ENCODE measurements around the gene NUP62.
"Not testable (repeated sequence)": the region's sequence is repeated elsewhere in the genome, so short reads cannot be mapped to it uniquely, and the experiment has no call there.

Gene NUP62
- total RNA-seq = 24.9 to 168 (median 61.6) reads per million in 9 experiments

DNA sequence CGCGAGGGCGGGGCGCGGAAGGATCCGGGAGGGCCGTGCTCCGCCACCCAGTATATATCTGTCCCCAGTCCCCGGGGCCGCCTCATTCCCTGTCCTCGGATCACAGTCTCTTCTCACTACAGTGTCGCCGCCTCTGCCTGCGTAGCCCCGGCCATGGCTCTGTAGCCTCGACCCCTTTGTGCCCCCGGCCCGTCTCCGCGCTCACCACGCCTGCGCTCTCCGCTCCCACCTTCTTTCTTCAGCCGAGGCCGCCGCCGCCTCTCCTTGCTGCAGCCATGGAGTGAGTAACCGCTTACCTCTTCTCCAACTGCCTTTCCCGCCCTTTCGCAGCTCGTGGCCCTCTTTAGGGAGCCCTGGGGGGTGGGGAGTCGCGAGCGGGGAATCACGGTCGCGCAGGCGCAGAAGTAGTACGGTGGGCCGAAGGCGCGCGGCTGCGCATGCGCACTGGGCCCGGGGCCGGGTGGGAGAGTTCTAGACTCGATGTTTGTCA is at the start of gene NUP62, which contains the start of gene ATF5:
Gene NUP62, minus strand, starts transcription at position 384 of the 490 bp plus-strand sequence. CDS start 19,697 bp downstream, outside the sequence.
Gene ATF5, plus strand, starts transcription at position 85 of the 490 bp plus-strand sequence. CDS start 1,646 bp downstream, outside the sequence.
- H3K27ac Mint-ChIP-seq = peak within 1 kb of the TSS; percentile 94 to 98
- H3K36me3 Mint-ChIP-seq (ENCODE audit: insufficient read depth) = peaks cover 68% of the 10 kb centered on the region
- ATAC-seq (replicated peaks) = peak; percentile 55

GRCh38 chr19:49978324-49978723 is 49.0 kb upstream of the NUP62 start:
- H3K4me1 Mint-ChIP-seq (ENCODE audit: low read depth in 2 of 2) = peaks cover 0 to 1% of the 10 kb centered on the region in 2 donors
- peaks cover 18% of the 10 kb centered on the region for H3K36me3 Mint-ChIP-seq (ENCODE audit: insufficient read depth)
- ATAC-seq (replicated peaks) = no peak
- DNase-seq = no peak
- no peaks in the 10 kb centered on the region for H3K27me3 Mint-ChIP-seq
- no peaks in the 10 kb centered on the region for H3K9me3 Mint-ChIP-seq
- no peak overlapping the region for H3K27ac Mint-ChIP-seq
- H3K4me3 Mint-ChIP-seq = no peak overlapping the region

More for the DNA sequence above, at the start of gene NUP62, which contains the start of gene ATF5:
- peaks cover 55 to 58% of the 10 kb centered on the region in 2 donors for H3K4me1 Mint-ChIP-seq (ENCODE audit: low read depth in 2 of 2)
- DNase-seq = peak; percentile 93 to 94 (median 93)
- H3K9me3 Mint-ChIP-seq = no peaks in the 10 kb centered on the region
- H3K27me3 Mint-ChIP-seq = no peaks in the 10 kb centered on the region
- peak within 1 kb of the TSS; percentile 87 to 100 for H3K4me3 Mint-ChIP-seq

- no peak overlapping the region for H3K4me3 Mint-ChIP-seq
- H3K27me3 Mint-ChIP-seq = no peaks in the 10 kb centered on the region
- H3K27ac Mint-ChIP-seq = no peak overlapping the region
- ATAC-seq (replicated peaks) (no peak), DNase-seq (no peak)
- H3K36me3 Mint-ChIP-seq (ENCODE audit: insufficient read depth) = peaks cover 20% of the 10 kb centered on the region
- peaks cover 0 to 4% of the 10 kb centered on the region in 2 donors for H3K4me1 Mint-ChIP-seq (ENCODE audit: low read depth in 2 of 2)
- no peaks in the 10 kb centered on the region for H3K9me3 Mint-ChIP-seq
These were observed 48.6 kb upstream of the NUP62 start for GRCh38 chr19:49977881-49978280.

- Mint-ChIP-seq H3K4me3 (no peak overlapping the region), H3K27ac (peak overlapping the region in 1 of 2 donors; percentile 38), H3K27me3 (no peaks in the 10 kb centered on the region), H3K4me1 (ENCODE audit: low read depth in 2 of 2) (peaks cover 0 to 4% of the 10 kb centered on the region in 2 donors), H3K9me3 (no peaks in the 10 kb centered on the region), H3K36me3 (ENCODE audit: insufficient read depth) (peaks cover 20% of the 10 kb centered on the region)
- DNase-seq (no peak), ATAC-seq (replicated peaks) (no peak)
These were observed 47.8 kb upstream of the NUP62 start for GRCh38 chr19:49977076-49977475.

- Mint-ChIP-seq H3K36me3 (ENCODE audit: insufficient read depth) (peaks cover 16% of the 10 kb centered on the region), H3K4me3 (no peak overlapping the region), H3K9me3 (no peaks in the 10 kb centered on the region), H3K27me3 (no peaks in the 10 kb centered on the region), H3K4me1 (ENCODE audit: low read depth in 2 of 2) (peaks cover 0 to 4% of the 10 kb centered on the region in 2 donors), H3K27ac (peak overlapping the region in 1 of 2 donors; percentile 38)
- ATAC-seq (replicated peaks) = no peak
- no peak for DNase-seq
These were observed 47.2 kb upstream of the NUP62 start for GRCh38 chr19:49976496-49976895.

DNA sequence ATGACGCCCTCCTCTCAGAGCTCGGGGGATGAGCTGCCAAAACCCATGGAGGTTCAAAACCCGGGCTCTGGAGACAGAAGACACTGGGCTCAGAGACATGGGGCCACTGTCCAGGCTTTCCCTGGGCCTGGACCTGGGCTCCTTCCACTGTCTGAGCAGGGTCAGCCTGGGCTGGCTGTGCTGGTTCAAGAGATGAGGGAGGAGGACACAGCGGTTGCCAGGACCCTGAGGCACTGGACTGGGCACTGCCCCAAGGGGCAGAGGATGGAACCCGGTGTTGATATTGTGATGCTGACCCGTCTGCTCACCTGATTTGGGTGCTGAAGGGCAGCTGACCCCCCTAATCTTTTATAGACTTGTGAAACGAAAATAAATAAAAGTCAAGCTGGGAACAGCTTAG is 45.7 kb upstream of the NUP62 start:
- Mint-ChIP-seq H3K4me3 (no peak overlapping the region), H3K4me1 (ENCODE audit: low read depth in 2 of 2) (peaks cover 0 to 4% of the 10 kb centered on the region in 2 donors), H3K9me3 (no peaks in the 10 kb centered on the region), H3K36me3 (ENCODE audit: insufficient read depth) (peaks cover 12% of the 10 kb centered on the region), H3K27ac (peak overlapping the region; percentile 20 to 82), H3K27me3 (no peaks in the 10 kb centered on the region)
- DNase-seq (no peak), ATAC-seq (replicated peaks) (no peak)

DNA sequence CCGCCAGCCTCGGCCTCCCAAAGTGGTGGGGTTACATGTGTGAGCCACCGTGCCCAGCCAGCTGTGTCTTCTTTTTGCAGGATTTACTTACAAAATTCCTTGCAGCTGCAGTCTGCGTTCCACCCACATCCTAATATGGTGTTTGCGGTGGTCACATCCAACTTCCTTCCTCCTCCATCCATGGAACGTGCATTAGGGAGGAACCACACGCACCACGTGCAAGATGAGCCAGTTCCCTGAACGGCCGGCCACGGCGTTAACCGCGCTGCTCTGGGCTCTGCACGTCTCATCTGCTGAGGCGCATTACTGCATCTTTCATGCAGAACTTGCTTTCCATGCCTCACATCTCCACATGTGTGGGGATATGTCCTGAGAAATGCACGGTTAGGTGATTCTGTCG is 44.7 kb upstream of the NUP62 start:
- DNase-seq = no peak
- Mint-ChIP-seq H3K9me3 (no peaks in the 10 kb centered on the region), H3K36me3 (ENCODE audit: insufficient read depth) (peaks cover 8% of the 10 kb centered on the region), H3K27me3 (peaks cover under 1 to 2% of the 10 kb centered on the region in 2 donors), H3K27ac (peak overlapping the region; percentile 7 to 67), H3K4me1 (ENCODE audit: low read depth in 2 of 2) (peaks cover 0 to 4% of the 10 kb centered on the region in 2 donors), H3K4me3 (no peak overlapping the region)
- no peak for ATAC-seq (replicated peaks)

- peaks cover 9% of the 10 kb centered on the region in 2 donors for H3K27me3 Mint-ChIP-seq
- no peaks in the 10 kb centered on the region for H3K9me3 Mint-ChIP-seq
- peak overlapping the region in 1 of 2 donors; percentile 7 for H3K27ac Mint-ChIP-seq
- no peak overlapping the region for H3K4me3 Mint-ChIP-seq
- ATAC-seq (replicated peaks) (no peak), DNase-seq (no peak)
- H3K4me1 Mint-ChIP-seq (ENCODE audit: low read depth in 2 of 2) = peaks cover 0 to 4% of the 10 kb centered on the region in 2 donors
- peaks cover 8% of the 10 kb centered on the region for H3K36me3 Mint-ChIP-seq (ENCODE audit: insufficient read depth)
These were observed 43.5 kb upstream of the NUP62 start for GRCh38 chr19:49972841-49973240.

- Mint-ChIP-seq H3K4me1 (ENCODE audit: low read depth in 2 of 2) (peaks cover 0 to 4% of the 10 kb centered on the region in 2 donors), H3K27me3 (peaks cover 9 to 14% of the 10 kb centered on the region in 2 donors)
These were observed 42.7 kb upstream of the NUP62 start for GRCh38 chr19:49971991-49972411.

GRCh38 chr19:49969355-49969754 is 40.1 kb upstream of the NUP62 start:
- not testable (repeated sequence) for H3K27ac Mint-ChIP-seq; H3K36me3 Mint-ChIP-seq (ENCODE audit: insufficient read depth); H3K4me1 Mint-ChIP-seq (ENCODE audit: low read depth in 2 of 2); ATAC-seq (replicated peaks); H3K9me3 Mint-ChIP-seq; H3K4me3 Mint-ChIP-seq; DNase-seq
- H3K27me3 Mint-ChIP-seq = peaks cover 18 to 20% of the 10 kb centered on the region in 2 donors

More at GRCh38 chr19:49971991-49972411, 42.7 kb upstream of the NUP62 start:
- Mint-ChIP-seq H3K36me3 (ENCODE audit: insufficient read depth) (peaks cover 8% of the 10 kb centered on the region), H3K9me3 (no peaks in the 10 kb centered on the region), H3K27ac (no peak overlapping the region), H3K4me3 (no peak overlapping the region)
- ATAC-seq (replicated peaks) (no peak), DNase-seq (no peak)

DNA sequence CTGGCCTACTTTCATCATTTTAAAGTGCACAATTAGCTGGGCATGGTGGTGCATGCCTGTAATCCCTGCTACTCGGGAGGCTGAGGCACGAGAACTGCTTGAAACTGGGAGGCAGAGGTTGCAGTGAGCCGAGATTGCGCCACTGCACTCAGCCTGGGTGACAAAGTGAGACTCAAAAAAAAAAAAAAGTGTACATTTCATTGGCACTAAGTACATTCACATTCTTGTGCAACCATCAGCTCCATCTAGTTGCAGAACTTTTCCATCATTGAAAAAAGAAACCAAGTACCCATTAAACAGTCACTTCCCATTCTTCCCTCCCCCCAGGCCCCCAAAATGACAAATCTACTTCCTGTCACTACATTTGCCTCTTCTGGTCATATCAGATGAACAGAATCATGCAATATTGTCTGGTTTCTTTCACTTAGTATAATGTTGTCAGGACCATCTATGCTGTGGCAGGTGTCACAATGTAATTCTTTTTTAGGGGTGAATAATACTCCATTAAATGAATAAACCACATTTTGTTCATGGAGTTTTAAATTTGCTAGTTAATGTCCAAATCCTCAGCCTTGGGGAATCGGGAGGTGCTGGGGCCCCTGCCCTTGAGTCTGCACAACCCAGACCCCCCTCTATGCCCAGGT is 39.1 kb upstream of the NUP62 start:
- H3K4me1 Mint-ChIP-seq (ENCODE audit: low read depth in 2 of 2) = peaks cover 4 to 5% of the 10 kb centered on the region in 2 donors
- H3K27me3 Mint-ChIP-seq = peaks cover 18 to 23% of the 10 kb centered on the region in 2 donors
- ATAC-seq (replicated peaks) (no peak), DNase-seq (no peak)
- peaks cover 2% of the 10 kb centered on the region for H3K36me3 Mint-ChIP-seq (ENCODE audit: insufficient read depth)
- no peaks in the 10 kb centered on the region for H3K9me3 Mint-ChIP-seq
- no peak overlapping the region for H3K4me3 Mint-ChIP-seq
- peak overlapping the region in 1 of 2 donors; percentile 23 for H3K27ac Mint-ChIP-seq

DNA sequence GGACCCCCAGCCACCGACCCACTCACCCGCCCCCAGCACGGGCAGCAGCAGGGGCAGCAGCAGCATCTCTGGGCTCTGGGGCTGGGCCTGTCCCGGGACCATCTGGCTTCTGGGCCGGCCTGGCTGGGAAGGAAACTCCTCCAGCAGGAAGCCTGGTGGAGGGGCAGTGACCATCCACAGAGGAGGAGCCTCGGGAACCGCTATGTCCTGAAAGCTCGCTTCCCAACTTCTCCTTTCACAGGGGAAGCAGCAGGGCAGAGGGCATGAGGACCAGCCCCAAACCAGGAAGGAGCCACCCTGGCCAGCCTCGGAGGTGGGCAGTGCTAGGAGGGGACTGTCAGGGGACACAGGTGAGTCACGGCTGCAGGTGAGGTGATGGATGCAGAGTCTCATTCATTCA is 31.7 kb upstream of the NUP62 start, which contains the start of gene SIGLEC11:
Gene SIGLEC11, minus strand, starts transcription at position 193 of the 400 bp plus-strand sequence. Its CDS starts 91 bp downstream, at position 102.
- H3K27me3 Mint-ChIP-seq = peaks cover 6 to 12% of the 10 kb centered on the region in 2 donors
- not testable (repeated sequence) for H3K36me3 Mint-ChIP-seq (ENCODE audit: insufficient read depth); H3K9me3 Mint-ChIP-seq; H3K4me3 Mint-ChIP-seq; DNase-seq; ATAC-seq (replicated peaks); H3K27ac Mint-ChIP-seq; H3K4me1 Mint-ChIP-seq (ENCODE audit: low read depth in 2 of 2)

DNA sequence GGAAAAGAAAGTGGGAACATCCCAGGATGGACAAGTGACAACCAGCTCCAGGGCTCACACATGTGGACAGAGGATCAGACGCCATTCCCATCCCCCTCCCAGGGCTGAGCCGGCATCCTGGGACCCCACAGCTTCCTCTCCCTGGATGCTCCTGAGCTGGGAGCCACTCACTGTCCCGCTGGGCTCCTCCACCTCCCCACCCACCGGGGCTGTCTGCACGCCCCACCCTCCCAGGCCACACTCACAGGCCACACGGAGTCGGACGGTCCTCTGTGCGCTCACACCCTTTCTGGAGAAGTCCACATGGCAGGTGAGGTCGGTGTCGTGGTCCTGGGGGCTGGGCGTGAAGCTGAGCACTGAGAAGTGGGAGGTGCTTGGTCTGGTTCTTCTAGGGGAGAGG is 30.6 kb upstream of the NUP62 start:
- not testable (repeated sequence) for H3K4me1 Mint-ChIP-seq (ENCODE audit: low read depth in 2 of 2); H3K27ac Mint-ChIP-seq; H3K36me3 Mint-ChIP-seq (ENCODE audit: insufficient read depth); ATAC-seq (replicated peaks); DNase-seq; H3K27me3 Mint-ChIP-seq; H3K4me3 Mint-ChIP-seq; H3K9me3 Mint-ChIP-seq

DNA sequence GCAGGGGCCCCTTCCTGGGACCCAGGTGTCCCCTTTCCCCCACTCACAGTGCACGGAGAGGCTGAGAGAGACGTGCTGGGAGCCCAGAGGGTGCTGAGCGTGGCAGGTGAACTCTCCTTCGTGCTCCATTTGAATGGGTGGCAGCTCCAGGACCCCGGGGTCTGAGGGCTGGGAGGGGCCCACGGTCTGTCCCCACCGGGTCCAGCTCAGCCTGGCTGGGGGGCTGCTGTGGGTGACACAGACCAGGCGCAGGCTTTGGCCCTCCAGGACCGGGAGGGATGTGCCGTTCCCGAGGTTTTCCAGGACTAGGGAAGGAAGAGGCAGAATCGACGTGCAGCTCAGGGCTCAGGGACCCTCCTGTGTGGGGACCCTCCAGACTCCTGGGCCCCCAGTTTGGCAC is 29.3 kb upstream of the NUP62 start:
- H3K27me3 Mint-ChIP-seq = peaks cover 10 to 22% of the 10 kb centered on the region in 2 donors
- not testable (repeated sequence) for H3K4me3 Mint-ChIP-seq; H3K9me3 Mint-ChIP-seq; ATAC-seq (replicated peaks); H3K4me1 Mint-ChIP-seq (ENCODE audit: low read depth in 2 of 2); DNase-seq; H3K36me3 Mint-ChIP-seq (ENCODE audit: insufficient read depth); H3K27ac Mint-ChIP-seq

All from effector memory CD8-positive, alpha-beta T cell (primary cell).